ENCODE measurements around the gene ST6GALNAC4. TPM values are rescaled to one million over a fixed set of nuclear protein-coding genes. Genes with fewer than 3 reads are reported as not detected.

Gene ST6GALNAC4
- total and polyA plus RNA-seq, 9 of the 15 experiments (the other 6 are each of a cell fraction or from before 2014, with no cell fraction given) = 2.6 to 43.1 (median 15.4) TPM

DNA sequence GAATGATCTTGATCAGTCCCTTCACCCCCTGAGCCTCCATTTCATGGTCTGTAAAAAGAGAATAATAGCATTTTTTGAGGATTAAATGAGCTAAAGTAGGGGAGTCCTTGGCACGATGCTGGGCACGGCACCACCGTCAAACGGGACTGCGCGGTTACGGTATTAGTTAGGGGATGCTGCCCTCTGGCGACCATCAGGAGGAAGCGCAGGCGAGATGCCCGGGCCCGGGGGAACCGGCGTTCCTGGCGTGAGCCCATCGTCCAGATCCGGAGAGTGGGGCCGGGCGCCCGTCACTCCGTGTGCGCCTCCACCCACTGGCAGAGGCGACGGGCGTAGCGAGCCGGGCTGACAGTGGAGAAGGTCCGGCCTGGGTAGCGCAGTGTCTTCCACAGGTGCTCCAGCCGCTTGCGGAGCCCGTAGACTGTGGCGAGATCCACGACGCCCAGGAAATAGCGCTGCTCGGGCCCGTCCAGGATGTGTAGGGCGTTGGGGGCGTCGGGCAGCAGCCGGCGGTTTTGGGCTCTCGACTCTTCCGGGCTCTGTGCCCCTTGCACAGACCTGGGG lies 4.8 kb upstream of the ST6GALNAC4 start (continued):
- TF ChIP-seq ZNF174 (CRISPR knock-in tag; IDR thresholded peaks at IDR 0.05) = no peak
- no peak for TF ChIP-seq ELF4 (CRISPR knock-in tag; IDR thresholded peaks at IDR 0.05)
- TF ChIP-seq, protein P1, sequence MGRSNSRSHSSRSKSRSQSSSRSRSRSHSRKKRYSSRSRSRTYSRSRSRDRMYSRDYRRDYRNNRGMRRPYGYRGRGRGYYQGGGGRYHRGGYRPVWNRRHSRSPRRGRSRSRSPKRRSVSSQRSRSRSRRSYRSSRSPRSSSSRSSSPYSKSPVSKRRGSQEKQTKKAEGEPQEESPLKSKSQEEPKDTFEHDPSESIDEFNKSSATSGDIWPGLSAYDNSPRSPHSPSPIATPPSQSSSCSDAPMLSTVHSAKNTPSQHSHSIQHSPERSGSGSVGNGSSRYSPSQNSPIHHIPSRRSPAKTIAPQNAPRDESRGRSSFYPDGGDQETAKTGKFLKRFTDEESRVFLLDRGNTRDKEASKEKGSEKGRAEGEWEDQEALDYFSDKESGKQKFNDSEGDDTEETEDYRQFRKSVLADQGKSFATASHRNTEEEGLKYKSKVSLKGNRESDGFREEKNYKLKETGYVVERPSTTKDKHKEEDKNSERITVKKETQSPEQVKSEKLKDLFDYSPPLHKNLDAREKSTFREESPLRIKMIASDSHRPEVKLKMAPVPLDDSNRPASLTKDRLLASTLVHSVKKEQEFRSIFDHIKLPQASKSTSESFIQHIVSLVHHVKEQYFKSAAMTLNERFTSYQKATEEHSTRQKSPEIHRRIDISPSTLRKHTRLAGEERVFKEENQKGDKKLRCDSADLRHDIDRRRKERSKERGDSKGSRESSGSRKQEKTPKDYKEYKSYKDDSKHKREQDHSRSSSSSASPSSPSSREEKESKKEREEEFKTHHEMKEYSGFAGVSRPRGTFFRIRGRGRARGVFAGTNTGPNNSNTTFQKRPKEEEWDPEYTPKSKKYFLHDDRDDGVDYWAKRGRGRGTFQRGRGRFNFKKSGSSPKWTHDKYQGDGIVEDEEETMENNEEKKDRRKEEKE (IDR thresholded peaks at IDR 0.05; ENCODE audit: borderline replicate concordance in 1 of 2, control insufficient read depth in 1 of 2, low read depth in 2 of 2, low read length in 1 of 2) = no peak
- no peak for TF ChIP-seq NFXL1 (CRISPR knock-in tag; IDR thresholded peaks at IDR 0.05)
- TF ChIP-seq, protein P2, sequence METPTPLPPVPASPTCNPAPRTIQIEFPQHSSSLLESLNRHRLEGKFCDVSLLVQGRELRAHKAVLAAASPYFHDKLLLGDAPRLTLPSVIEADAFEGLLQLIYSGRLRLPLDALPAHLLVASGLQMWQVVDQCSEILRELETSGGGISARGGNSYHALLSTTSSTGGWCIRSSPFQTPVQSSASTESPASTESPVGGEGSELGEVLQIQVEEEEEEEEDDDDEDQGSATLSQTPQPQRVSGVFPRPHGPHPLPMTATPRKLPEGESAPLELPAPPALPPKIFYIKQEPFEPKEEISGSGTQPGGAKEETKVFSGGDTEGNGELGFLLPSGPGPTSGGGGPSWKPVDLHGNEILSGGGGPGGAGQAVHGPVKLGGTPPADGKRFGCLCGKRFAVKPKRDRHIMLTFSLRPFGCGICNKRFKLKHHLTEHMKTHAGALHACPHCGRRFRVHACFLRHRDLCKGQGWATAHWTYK (CRISPR knock-in tag; IDR thresholded peaks at IDR 0.05) = no peak
- no peak for TF ChIP-seq HOXB6 (CRISPR knock-in tag; IDR thresholded peaks at IDR 0.05; ENCODE audit: borderline replicate concordance)
- TF ChIP-seq FOXK1 (CRISPR knock-in tag; IDR thresholded peaks at IDR 0.05; ENCODE audit: borderline replicate concordance) = no peak
- TF ChIP-seq, protein P3, sequence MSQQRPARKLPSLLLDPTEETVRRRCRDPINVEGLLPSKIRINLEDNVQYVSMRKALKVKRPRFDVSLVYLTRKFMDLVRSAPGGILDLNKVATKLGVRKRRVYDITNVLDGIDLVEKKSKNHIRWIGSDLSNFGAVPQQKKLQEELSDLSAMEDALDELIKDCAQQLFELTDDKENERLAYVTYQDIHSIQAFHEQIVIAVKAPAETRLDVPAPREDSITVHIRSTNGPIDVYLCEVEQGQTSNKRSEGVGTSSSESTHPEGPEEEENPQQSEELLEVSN (IDR thresholded peaks at IDR 0.05; ENCODE audit: borderline replicate concordance in 1 of 2, extremely low read depth in 1 of 2, insufficient read depth in 1 of 2, insufficient read length in 1 of 2, low read depth in 1 of 2, low read length in 1 of 2, poor library complexity in 1 of 2, severe bottlenecking in 1 of 2) = no peak
- no peak for TF ChIP-seq MAFF (IDR thresholded peaks at IDR 0.05; ENCODE audit: low read length)
- TF ChIP-seq, protein P4, sequence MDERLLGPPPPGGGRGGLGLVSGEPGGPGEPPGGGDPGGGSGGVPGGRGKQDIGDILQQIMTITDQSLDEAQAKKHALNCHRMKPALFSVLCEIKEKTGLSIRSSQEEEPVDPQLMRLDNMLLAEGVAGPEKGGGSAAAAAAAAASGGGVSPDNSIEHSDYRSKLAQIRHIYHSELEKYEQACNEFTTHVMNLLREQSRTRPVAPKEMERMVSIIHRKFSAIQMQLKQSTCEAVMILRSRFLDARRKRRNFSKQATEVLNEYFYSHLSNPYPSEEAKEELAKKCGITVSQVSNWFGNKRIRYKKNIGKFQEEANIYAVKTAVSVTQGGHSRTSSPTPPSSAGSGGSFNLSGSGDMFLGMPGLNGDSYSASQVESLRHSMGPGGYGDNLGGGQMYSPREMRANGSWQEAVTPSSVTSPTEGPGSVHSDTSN (CRISPR knock-in tag; IDR thresholded peaks at IDR 0.05; ENCODE audit: low read depth) = no peak
- TF ChIP-seq, protein P4 (tag; conservative IDR thresholded peaks at IDR 0.05; ENCODE audit: low read depth) = no peak
- TF ChIP-seq SIN3B (IDR thresholded peaks at IDR 0.05; ENCODE audit: low read depth) = no peak
- TF ChIP-seq ZNF175 (CRISPR knock-in tag; IDR thresholded peaks at IDR 0.05; ENCODE audit: low read depth) = no peak
- TF ChIP-seq, protein P5, sequence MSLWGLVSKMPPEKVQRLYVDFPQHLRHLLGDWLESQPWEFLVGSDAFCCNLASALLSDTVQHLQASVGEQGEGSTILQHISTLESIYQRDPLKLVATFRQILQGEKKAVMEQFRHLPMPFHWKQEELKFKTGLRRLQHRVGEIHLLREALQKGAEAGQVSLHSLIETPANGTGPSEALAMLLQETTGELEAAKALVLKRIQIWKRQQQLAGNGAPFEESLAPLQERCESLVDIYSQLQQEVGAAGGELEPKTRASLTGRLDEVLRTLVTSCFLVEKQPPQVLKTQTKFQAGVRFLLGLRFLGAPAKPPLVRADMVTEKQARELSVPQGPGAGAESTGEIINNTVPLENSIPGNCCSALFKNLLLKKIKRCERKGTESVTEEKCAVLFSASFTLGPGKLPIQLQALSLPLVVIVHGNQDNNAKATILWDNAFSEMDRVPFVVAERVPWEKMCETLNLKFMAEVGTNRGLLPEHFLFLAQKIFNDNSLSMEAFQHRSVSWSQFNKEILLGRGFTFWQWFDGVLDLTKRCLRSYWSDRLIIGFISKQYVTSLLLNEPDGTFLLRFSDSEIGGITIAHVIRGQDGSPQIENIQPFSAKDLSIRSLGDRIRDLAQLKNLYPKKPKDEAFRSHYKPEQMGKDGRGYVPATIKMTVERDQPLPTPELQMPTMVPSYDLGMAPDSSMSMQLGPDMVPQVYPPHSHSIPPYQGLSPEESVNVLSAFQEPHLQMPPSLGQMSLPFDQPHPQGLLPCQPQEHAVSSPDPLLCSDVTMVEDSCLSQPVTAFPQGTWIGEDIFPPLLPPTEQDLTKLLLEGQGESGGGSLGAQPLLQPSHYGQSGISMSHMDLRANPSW (CRISPR knock-in tag; IDR thresholded peaks at IDR 0.05) = no peak
- no peak for TF ChIP-seq MTF1 (CRISPR knock-in tag; IDR thresholded peaks at IDR 0.05; ENCODE audit: borderline replicate concordance)
- TF ChIP-seq KDM5B (IDR thresholded peaks at IDR 0.05; ENCODE audit: insufficient replicate concordance, low read depth, low read length) = no peak
